Activated naive CD4-positive, alpha-beta T cell treated with anti-CD3 and anti-CD28 coated beads for 36 hours (primary cell): ENCODE measurements around the gene SLC37A1. TPM values are rescaled to one million over a fixed set of nuclear protein-coding genes. Genes with fewer than 3 reads are reported as not detected.
A peak's percentile ranks its signal among the peaks of the same experiment; 100 is the strongest.

Source experiments
- CTCF ChIA-PET: fragments of 350-600 bp; sonication (Branson Sonifier 250); formaldehyde crosslinking; loops from one replicate; lab custom pipeline; 2021; ENCODE audit warnings: antibody characterized with exemption; lab: Charles Lee
- DNase-seq: peaks from one replicate; pipeline ENCODE4 v3.0.0-alpha.2; 2020
- H3K27ac Mint-ChIP-seq: one replicate; pipeline ENCODE4 v1.8.0; 2021; ENCODE audit warnings: mild to moderate bottlenecking, mixed read lengths
- H3K27me3 Mint-ChIP-seq: one replicate; pipeline ENCODE4 v1.8.0; 2021; ENCODE audit warnings: low read depth, mixed read lengths
- H3K36me3 Mint-ChIP-seq: one replicate; pipeline ENCODE4 v1.8.0; 2021; ENCODE audit warnings: low read depth, mixed read lengths
- H3K4me1 Mint-ChIP-seq: one replicate; pipeline ENCODE4 v1.8.0; 2021; ENCODE audit warnings: low read depth, mixed read lengths
- H3K4me3 Mint-ChIP-seq: one replicate; pipeline ENCODE4 v1.8.0; 2021; ENCODE audit warnings: mild to moderate bottlenecking, moderate library complexity, mixed read lengths
- H3K9me3 Mint-ChIP-seq: one replicate; pipeline ENCODE4 v1.8.0; 2021; ENCODE audit warnings: mixed read lengths
- intact Hi-C: fragments of 100-400 bp; cut with micrococcal nuclease; formaldehyde crosslinking; loops from one replicate; pipeline ENCODE4 v1.15.1; 2023
- total RNA-seq, 2 experiments: library from RNA; stranded (reverse); gene quantifications; one replicate each; pipeline ENCODE4 v1.2.3, GENCODE V29; 2021

Gene SLC37A1
- total RNA-seq, 2 experiments from 2014 or later, result 18.4 to 18.7 TPM

DNA sequence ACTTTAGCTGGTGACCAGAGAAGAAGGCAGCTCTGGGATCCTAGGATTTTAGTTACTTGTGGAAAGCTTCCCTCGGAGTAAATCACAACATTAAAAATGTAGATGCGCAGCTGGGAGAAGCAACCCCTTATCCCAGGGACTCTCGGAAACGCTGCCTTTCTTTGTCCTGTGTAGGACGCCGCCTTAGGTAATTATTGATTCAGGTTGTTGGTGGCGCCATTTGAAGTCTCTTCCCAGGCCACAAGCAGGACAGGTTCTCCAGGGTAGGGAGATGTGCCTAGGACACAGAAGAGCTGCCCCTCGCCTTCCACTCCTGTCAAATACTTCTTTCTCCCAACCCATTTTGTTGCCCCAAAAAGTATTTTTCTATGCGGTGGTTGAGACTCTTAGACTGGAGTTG, 10.3 kb downstream of the SLC37A1 start:
- Mint-ChIP-seq H3K27me3 (no peaks in the 10 kb centered on the region), H3K36me3 (peaks cover 52% of the 10 kb centered on the region), H3K4me3 (no peak overlapping the region), H3K4me1 (peaks cover 53% of the 10 kb centered on the region), H3K9me3 (no peaks in the 10 kb centered on the region), H3K27ac (no peak overlapping the region)
- intact Hi-C loops, result loop anchor here (10.0 kb wide), 2 partner anchors 379 to 1251 kb away; partner anchors contain the start of gene CSTB
- CTCF ChIA-PET, result no interaction called here
- no peak for DNase-seq

GRCh38 chr21:42524341-42525028, 10.8 kb downstream of the SLC37A1 start:
- Mint-ChIP-seq H3K4me1 (peaks cover 56% of the 10 kb centered on the region), H3K4me3 (no peak overlapping the region), H3K36me3 (peaks cover 49% of the 10 kb centered on the region), H3K27ac (no peak overlapping the region), H3K9me3 (no peaks in the 10 kb centered on the region), H3K27me3 (no peaks in the 10 kb centered on the region)
- DNase-seq, result peak; percentile 63
- CTCF ChIA-PET, result no interaction called here
- intact Hi-C loops, result loop anchor here (1.0 to 10.0 kb wide), 6 partner anchors 9 to 1250 kb away; partner anchors contain the start of gene CSTB

DNA sequence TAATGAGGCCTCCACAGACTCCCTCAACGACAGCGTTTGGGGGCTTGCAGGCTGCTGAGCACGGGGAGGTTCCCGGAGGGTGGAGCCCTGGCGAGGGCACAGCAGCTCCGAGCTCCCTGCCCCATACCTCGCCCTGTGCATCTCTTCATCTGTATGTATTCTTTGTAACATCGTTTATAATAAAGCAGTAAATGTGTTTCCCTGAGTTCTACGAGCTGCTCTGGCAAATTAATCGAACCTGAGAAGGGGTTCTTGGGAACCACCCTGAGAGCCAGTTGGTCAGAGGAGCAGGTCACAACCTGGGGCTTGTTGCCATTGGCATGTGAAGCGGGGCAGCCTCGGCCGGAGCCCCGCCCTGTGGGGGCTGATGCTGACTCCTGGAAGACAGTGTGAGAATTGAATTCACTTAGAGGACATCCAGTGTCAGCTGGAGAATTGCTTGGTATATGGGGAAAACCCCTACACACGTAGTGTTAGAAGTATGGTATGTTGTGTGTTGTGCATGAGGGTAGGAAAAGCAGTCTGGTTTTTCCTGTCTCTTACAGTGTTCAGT, 11.5 kb downstream of the SLC37A1 start:
- CTCF ChIA-PET, result no interaction called here
- intact Hi-C loops, result loop anchor here (1.0 to 10.0 kb wide), 6 partner anchors 10 to 1250 kb away; partner anchors contain the start of gene CSTB
- no peak overlapping the region for H3K27ac Mint-ChIP-seq
- peaks cover 57% of the 10 kb centered on the region for H3K4me1 Mint-ChIP-seq
- H3K27me3 Mint-ChIP-seq, result no peaks in the 10 kb centered on the region
- DNase-seq, result no peak
- peaks cover 45% of the 10 kb centered on the region for H3K36me3 Mint-ChIP-seq
- no peaks in the 10 kb centered on the region for H3K9me3 Mint-ChIP-seq
- H3K4me3 Mint-ChIP-seq, result peak overlapping the region; percentile 16

DNA sequence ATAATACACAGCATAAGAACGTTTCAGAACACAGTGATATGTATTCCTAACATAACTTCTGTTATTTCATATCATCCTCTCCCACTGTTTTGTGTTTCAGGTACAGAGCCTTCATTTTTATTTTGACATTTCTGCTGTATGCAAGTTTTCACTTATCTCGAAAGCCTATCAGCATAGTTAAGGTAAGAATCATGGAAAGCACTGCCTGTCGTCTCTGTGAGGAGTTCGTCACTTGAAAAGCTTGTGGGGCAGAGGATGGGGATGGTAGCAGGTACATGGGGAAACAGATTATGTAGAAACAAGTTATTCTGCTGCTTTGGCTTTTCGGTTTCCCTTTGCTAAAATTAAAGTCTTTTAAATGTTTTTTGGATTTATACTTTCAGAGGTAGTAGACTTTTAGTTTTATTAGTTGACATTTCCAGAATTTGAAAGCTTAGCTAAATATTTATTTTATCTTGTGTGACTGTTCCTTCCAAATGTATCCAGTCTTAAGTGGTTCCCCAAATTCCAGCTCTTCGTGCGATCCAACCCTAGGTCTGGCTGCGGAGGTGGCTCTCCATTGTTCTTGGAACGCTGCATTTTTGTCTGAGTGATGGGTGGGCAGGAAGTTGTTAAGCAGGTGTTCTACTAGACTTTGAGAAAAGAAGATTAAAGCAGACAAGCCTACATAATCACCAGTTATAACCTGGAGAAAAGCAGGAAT, 12.2 kb downstream of the SLC37A1 start:
- H3K27me3 Mint-ChIP-seq, result no peaks in the 10 kb centered on the region
- H3K9me3 Mint-ChIP-seq, result no peaks in the 10 kb centered on the region
- H3K36me3 Mint-ChIP-seq, result peaks cover 41% of the 10 kb centered on the region
- intact Hi-C loops, result loop anchor here (1.0 to 10.0 kb wide), 8 partner anchors 11 to 1249 kb away; partner anchors contain the start of gene CSTB
- no peak for DNase-seq
- H3K4me3 Mint-ChIP-seq, result no peak overlapping the region
- peak overlapping the region; percentile 16 for H3K27ac Mint-ChIP-seq
- peaks cover 63% of the 10 kb centered on the region for H3K4me1 Mint-ChIP-seq
- CTCF ChIA-PET, result interaction anchor here (0.9 kb wide), 1 partner anchor 11 kb away, joined by 3 read pairs; no protein-coding TSS in a partner anchor

DNA sequence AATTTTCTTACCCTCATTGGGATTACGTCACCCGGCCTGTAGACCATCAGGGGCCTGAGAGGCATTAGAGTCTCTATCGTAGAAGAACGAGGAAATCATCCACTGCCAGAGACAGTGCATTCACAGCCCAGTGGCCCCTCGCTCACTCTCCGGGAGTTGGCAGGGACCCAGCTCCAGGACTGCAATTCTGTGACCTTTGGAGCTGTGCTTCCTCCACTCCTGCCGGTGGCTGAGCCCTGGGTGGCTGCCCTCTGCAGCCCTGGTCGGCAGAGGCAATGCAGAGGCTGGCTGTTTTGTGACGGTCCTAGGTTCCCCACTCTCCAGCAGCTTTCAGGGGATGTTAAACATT, 12.7 kb downstream of the SLC37A1 start:
- Mint-ChIP-seq H3K27ac (no peak overlapping the region), H3K4me3 (no peak overlapping the region)

DNA sequence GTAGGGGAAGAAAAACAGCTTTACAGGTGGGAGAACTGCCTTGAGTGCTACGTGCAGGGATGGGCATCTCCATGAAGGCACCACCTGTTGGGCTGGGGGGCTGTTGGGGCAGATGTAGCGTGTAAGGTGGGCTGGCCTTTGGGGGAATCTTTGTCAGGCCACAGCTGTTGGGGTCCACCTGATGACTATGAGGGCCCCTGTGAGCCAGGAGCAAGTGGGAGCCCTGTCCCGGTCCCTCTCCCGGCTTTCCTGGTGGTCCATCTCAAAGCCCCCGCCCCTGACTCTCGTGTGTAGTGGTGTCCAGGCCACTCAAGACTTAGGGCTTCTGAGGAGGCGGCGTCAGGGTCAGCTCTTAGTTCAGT, 13.5 kb downstream of the SLC37A1 start:
- Mint-ChIP-seq H3K9me3 (no peaks in the 10 kb centered on the region), H3K27me3 (no peaks in the 10 kb centered on the region), H3K27ac (peak overlapping the region; percentile 80), H3K4me1 (peaks cover 63% of the 10 kb centered on the region), H3K36me3 (peaks cover 40% of the 10 kb centered on the region), H3K4me3 (peak overlapping the region; percentile 67)
- no peak for DNase-seq
- intact Hi-C loops, result loop anchor here (1.0 to 10.0 kb wide), 9 partner anchors 31 to 1248 kb away; partner anchors contain the start of genes CSTB and RSPH1
- CTCF ChIA-PET, result interaction anchor here (0.6 kb wide), 2 partner anchors 77 to 78 kb away, joined by 3 read pairs; no protein-coding TSS in a partner anchor

More for the DNA sequence above, 12.7 kb downstream of the SLC37A1 start:
- CTCF ChIA-PET, result interaction anchor here (0.6 to 0.9 kb wide), 2 partner anchors 10 to 78 kb away, joined by 3 read pairs; no protein-coding TSS in a partner anchor
- intact Hi-C loops, result loop anchor here (2.0 to 10.0 kb wide), 7 partner anchors 70 to 1248 kb away; partner anchors contain the start of gene CSTB
- Mint-ChIP-seq H3K27me3 (no peaks in the 10 kb centered on the region), H3K36me3 (peaks cover 42% of the 10 kb centered on the region), H3K4me1 (peaks cover 65% of the 10 kb centered on the region), H3K9me3 (no peaks in the 10 kb centered on the region)
- DNase-seq, result no peak

DNA sequence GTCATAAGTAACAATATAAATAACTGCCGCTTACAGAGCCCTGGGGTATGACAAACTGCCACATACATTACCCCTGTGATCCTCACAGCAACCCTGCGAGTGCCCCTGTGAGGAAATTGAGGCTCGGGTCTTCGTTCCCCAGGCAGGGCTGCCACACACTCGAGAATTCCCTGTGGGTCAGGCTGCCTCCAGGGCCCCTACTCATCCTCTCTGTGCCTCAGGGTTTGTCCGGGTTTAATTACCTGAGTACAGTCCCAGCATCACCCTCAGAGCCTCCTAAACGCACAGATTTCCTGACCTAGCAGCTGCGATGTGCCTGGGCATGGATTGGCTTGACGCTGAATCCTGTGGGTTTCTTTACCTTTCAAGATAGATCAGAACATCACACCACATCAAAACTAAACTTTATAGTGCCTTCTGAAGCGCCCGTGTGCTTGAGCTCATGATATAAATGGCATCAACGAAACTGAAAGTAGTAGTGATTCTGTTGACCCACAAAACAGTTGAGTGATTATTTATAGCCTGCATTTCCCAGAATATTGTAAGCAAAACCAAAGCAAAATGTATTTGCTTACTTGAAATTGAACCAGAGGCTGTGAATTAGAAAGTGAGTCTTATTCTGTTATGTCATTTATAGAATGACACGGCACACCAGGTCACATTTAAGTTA, 14.0 kb downstream of the SLC37A1 start:
- H3K9me3 Mint-ChIP-seq, result no peaks in the 10 kb centered on the region
- peak overlapping the region; percentile 80 for H3K27ac Mint-ChIP-seq
- H3K27me3 Mint-ChIP-seq, result no peaks in the 10 kb centered on the region
- CTCF ChIA-PET, result interaction anchor here (0.6 to 1.4 kb wide), 4 partner anchors 11 to 290 kb away, joined by 3 read pairs; no protein-coding TSS in a partner anchor
- peaks cover 39% of the 10 kb centered on the region for H3K36me3 Mint-ChIP-seq
- DNase-seq, result peak; percentile 87
- H3K4me3 Mint-ChIP-seq, result peak overlapping the region; percentile 67
- intact Hi-C loops, result loop anchor here (1.0 to 10.0 kb wide), 9 partner anchors 31 to 1247 kb away; partner anchors contain the start of genes CSTB and RSPH1
- peaks cover 65% of the 10 kb centered on the region for H3K4me1 Mint-ChIP-seq

DNA sequence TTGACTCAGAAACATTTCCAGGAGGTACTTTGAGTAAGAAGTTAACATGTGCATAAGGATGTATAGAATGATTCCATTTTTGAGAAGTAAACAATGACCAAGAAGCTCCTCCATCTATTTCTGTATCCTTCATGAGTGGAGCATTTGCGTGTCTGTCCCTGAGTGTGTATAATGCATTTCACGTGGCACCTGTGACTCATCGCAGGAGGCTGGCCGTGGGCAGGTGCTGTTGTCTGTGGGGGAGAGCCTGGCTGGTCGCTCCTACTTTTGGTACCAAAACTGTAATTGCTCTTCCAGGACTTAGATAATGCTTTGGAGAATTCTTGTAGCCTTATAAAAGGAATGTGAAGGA, 16.5 kb downstream of the SLC37A1 start:
- H3K9me3 Mint-ChIP-seq, result no peaks in the 10 kb centered on the region
- DNase-seq, result peak; percentile 45

GRCh38 chr21:42531771-42532170, 18.1 kb downstream of the SLC37A1 start:
- intact Hi-C loops, result no loop called here
- no peaks in the 10 kb centered on the region for H3K27me3 Mint-ChIP-seq
- peaks cover 28% of the 10 kb centered on the region for H3K36me3 Mint-ChIP-seq
- no peak overlapping the region for H3K27ac Mint-ChIP-seq
- no peak for DNase-seq
- H3K4me3 Mint-ChIP-seq, result no peak overlapping the region
- peaks cover 51% of the 10 kb centered on the region for H3K4me1 Mint-ChIP-seq
- H3K9me3 Mint-ChIP-seq, result no peaks in the 10 kb centered on the region
- CTCF ChIA-PET, result no interaction called here

More for the DNA sequence above, 16.5 kb downstream of the SLC37A1 start:
- H3K27ac Mint-ChIP-seq, result peak overlapping the region; percentile 61
- peaks cover 66% of the 10 kb centered on the region for H3K4me1 Mint-ChIP-seq
- H3K36me3 Mint-ChIP-seq, result peaks cover 38% of the 10 kb centered on the region
- CTCF ChIA-PET, result interaction anchor here (0.8 kb wide), 1 partner anchor 221 kb away, joined by 3 read pairs; no protein-coding TSS in a partner anchor
- intact Hi-C loops, result no loop called here
- H3K4me3 Mint-ChIP-seq, result no peak overlapping the region
- H3K27me3 Mint-ChIP-seq, result no peaks in the 10 kb centered on the region

GRCh38 chr21:42532466-42533181, 19.0 kb downstream of the SLC37A1 start:
- CTCF ChIA-PET, result no interaction called here
- Mint-ChIP-seq H3K36me3 (peaks cover 25% of the 10 kb centered on the region), H3K27ac (no peak overlapping the region), H3K4me1 (peaks cover 43% of the 10 kb centered on the region), H3K27me3 (no peaks in the 10 kb centered on the region), H3K4me3 (no peak overlapping the region), H3K9me3 (no peaks in the 10 kb centered on the region)
- DNase-seq, result no peak
- intact Hi-C loops, result no loop called here

GRCh38 chr21:42533306-42533962, 19.8 kb downstream of the SLC37A1 start:
- intact Hi-C loops, result no loop called here
- no peaks in the 10 kb centered on the region for H3K27me3 Mint-ChIP-seq
- H3K4me1 Mint-ChIP-seq, result peaks cover 35% of the 10 kb centered on the region
- peak overlapping the region; percentile 49 for H3K4me3 Mint-ChIP-seq
- no peak overlapping the region for H3K27ac Mint-ChIP-seq
- H3K36me3 Mint-ChIP-seq, result peaks cover 26% of the 10 kb centered on the region
- DNase-seq, result no peak
- CTCF ChIA-PET, result no interaction called here
- no peaks in the 10 kb centered on the region for H3K9me3 Mint-ChIP-seq
